PFSK-1 (cell line): ENCODE measurements around the gene CACNA1C.

Source experiments
- FOXP2 ChIP-seq: optimal IDR thresholded peaks from 2 replicates; pipeline ENCODE3; 2011; ENCODE audit warnings: borderline replicate concordance, control low read depth, inconsistent platforms; ENCODE audit not compliant: insufficient read depth; ENCODE audit errors: extremely low read length, extremely low read depth
- POLR2AphosphoS5 ChIP-seq: IDR thresholded peaks from 2 replicates; pipeline ENCODE4 v1.6.1; 2012; ENCODE audit warnings: low read depth, mild to moderate bottlenecking, control low read depth, low read length, moderate library complexity
- REST ChIP-seq, 2 experiments: IDR thresholded peaks; 2 replicates each; pipeline versions ENCODE4 v1.6.1 to v1.8.0; 2011 to 2012; ENCODE audit warnings: low read depth in 2 of 2, low read length in 2 of 2, control low read depth in 1 of 2, inconsistent platforms in 1 of 2, mild to moderate bottlenecking in 1 of 2, moderate library complexity in 1 of 2; ENCODE audit not compliant: insufficient read depth in 1 of 2
- SIN3A ChIP-seq: IDR thresholded peaks from 2 replicates; pipeline ENCODE4 v1.6.1; 2012; ENCODE audit warnings: mild to moderate bottlenecking, low read length, moderate library complexity, borderline replicate concordance; ENCODE audit not compliant: insufficient read depth
- TAF1 ChIP-seq: IDR thresholded peaks from 2 replicates; pipeline ENCODE4 v1.6.1; 2012; ENCODE audit warnings: low read length, control low read depth, borderline replicate concordance; ENCODE audit not compliant: insufficient read depth

Gene CACNA1C

GRCh38 chr12:2687058-2687457 is 634.3 kb downstream of the CACNA1C start:
- TF ChIP-seq REST (IDR thresholded peaks at IDR 0.05; ENCODE audit: insufficient read depth in 1 of 2, low read depth in 2 of 2, low read length in 2 of 2) (no peak), FOXP2 (no peak), POLR2AphosphoS5 (no peak), TAF1 (no peak), SIN3A (no peak)

- TF ChIP-seq SIN3A: no peak
- no peak for TF ChIP-seq REST (IDR thresholded peaks at IDR 0.05; ENCODE audit: insufficient read depth in 1 of 2, low read depth in 2 of 2, low read length in 2 of 2)
- TF ChIP-seq FOXP2: no peak
- TF ChIP-seq POLR2AphosphoS5: no peak
- no peak for TF ChIP-seq TAF1
Measured at GRCh38 chr12:2687726-2688125, 634.9 kb downstream of the CACNA1C start.

GRCh38 chr12:2688381-2688931 is 635.7 kb downstream of the CACNA1C start:
- TF ChIP-seq POLR2AphosphoS5: no peak
- TF ChIP-seq SIN3A: no peak
- TF ChIP-seq TAF1: no peak
- no peak for TF ChIP-seq REST (IDR thresholded peaks at IDR 0.05; ENCODE audit: insufficient read depth in 1 of 2, low read depth in 2 of 2, low read length in 2 of 2)
- no peak for TF ChIP-seq FOXP2

- TF ChIP-seq REST (IDR thresholded peaks at IDR 0.05; ENCODE audit: insufficient read depth in 1 of 2, low read depth in 2 of 2, low read length in 2 of 2) (no peak), TAF1 (no peak), SIN3A (no peak), FOXP2 (no peak), POLR2AphosphoS5 (no peak)
Measured at GRCh38 chr12:2689393-2689792, 636.6 kb downstream of the CACNA1C start.

- TF ChIP-seq FOXP2 (no peak), REST (IDR thresholded peaks at IDR 0.05; ENCODE audit: insufficient read depth in 1 of 2, low read depth in 2 of 2, low read length in 2 of 2) (no peak), SIN3A (no peak), POLR2AphosphoS5 (no peak), TAF1 (no peak)
Measured at GRCh38 chr12:2689879-2690278, 637.1 kb downstream of the CACNA1C start.
